IMR-90 (cell line): ENCODE data around the gene TLL1. TPM values are rescaled to one million over a fixed set of nuclear protein-coding genes. Genes with fewer than 3 reads are reported as not detected.

Experiments
- ATAC-seq: fragments of 200-7000 bp; cut with Tn5 transposase; 2 replicates; pipeline ENCODE4 v1.9.1; 2020; ENCODE audit warnings: low read depth, mild to moderate bottlenecking, moderate library complexity
- BruUV-seq: library from RNA; stranded (reverse); fragments of 400-500 nt; replicated peaks from 2 replicates; lab custom pipeline; 2021; lab: Mats Ljungman, UMichigan
- CTCF ChIA-PET: fragments of 300-600 bp; formaldehyde crosslinking; extraction: SDS; loops from one replicate; lab custom pipeline; 2021; ENCODE audit warnings: antibody characterized with exemption; lab: Yijun Ruan, JAX
- POLR2A ChIA-PET: fragments of 300-600 bp; sonication (Branson Sonifier 250); formaldehyde crosslinking; loops from one replicate; lab custom pipeline; 2022; ENCODE audit warnings: antibody characterized with exemption; ENCODE audit not compliant: unreplicated experiment; lab: Charles Lee
- DNase-seq: peaks from one replicate; pipeline ENCODE4 v3.0.0; 2013
- H2AFZ ChIP-seq: replicated peaks from 2 replicates; pipeline ENCODE3; 2013; ENCODE audit warnings: low read length, mild to moderate bottlenecking; ENCODE audit not compliant: poor library complexity
- H2AK5ac ChIP-seq: 2 replicates; pipeline ENCODE4 v1.6.1; 2013; ENCODE audit warnings: low read depth, low read length, inconsistent platforms
- H2AK9ac ChIP-seq: replicated peaks from 2 replicates; pipeline ENCODE3; 2013; ENCODE audit warnings: mild to moderate bottlenecking, low read depth, low read length, moderate library complexity; ENCODE audit not compliant: poor library complexity
- H2BK120ac ChIP-seq: 2 replicates; pipeline ENCODE4 v1.6.1; 2013; ENCODE audit warnings: low read depth, low read length, inconsistent platforms
- H2BK15ac ChIP-seq: 3 replicates; pipeline ENCODE4 v1.6.1; 2013; ENCODE audit warnings: low read depth, low read length, inconsistent platforms
- H2BK20ac ChIP-seq: 2 replicates; pipeline ENCODE4 v1.6.1; 2013; ENCODE audit warnings: low read depth, mild to moderate bottlenecking, inconsistent platforms, low read length, moderate library complexity
- H2BK5ac ChIP-seq: 2 replicates; pipeline ENCODE4 v1.6.1; 2013; ENCODE audit warnings: mild to moderate bottlenecking, low read depth, low read length, inconsistent platforms; ENCODE audit not compliant: poor library complexity, severe bottlenecking
- H3K14ac ChIP-seq: replicated peaks from 2 replicates; pipeline ENCODE4 v1.6.1; 2013; ENCODE audit warnings: low read depth, low read length, inconsistent platforms
- H3K18ac ChIP-seq: 2 replicates; pipeline ENCODE4 v1.6.1; 2013; ENCODE audit warnings: low read depth, low read length, control low read depth
- H3K23ac ChIP-seq: 2 replicates; pipeline ENCODE4 v1.6.1; 2013; ENCODE audit warnings: low read depth, low read length, inconsistent platforms
- H3K27ac ChIP-seq: 2 replicates; pipeline ENCODE4 v1.5.1; 2013; ENCODE audit warnings: mild to moderate bottlenecking, control low read depth, low read length; ENCODE audit not compliant: insufficient read depth
- H3K27me3 ChIP-seq: 2 replicates; pipeline ENCODE4 v1.6.1; 2013; ENCODE audit warnings: low read length; ENCODE audit not compliant: control insufficient read depth, insufficient read depth
- H3K36me3 ChIP-seq: 2 replicates; pipeline ENCODE4 v1.6.1; 2013; ENCODE audit warnings: low read length, mixed read lengths; ENCODE audit not compliant: control insufficient read depth, insufficient read depth
- H3K4ac ChIP-seq: 2 replicates; pipeline ENCODE4 v1.6.1; 2013; ENCODE audit warnings: low read depth, low read length, inconsistent platforms
- H3K4me1 ChIP-seq: 2 replicates; pipeline ENCODE4 v1.6.1; 2013; ENCODE audit warnings: low read length, mixed read lengths; ENCODE audit not compliant: control insufficient read depth, insufficient read depth
- H3K4me2 ChIP-seq: 2 replicates; pipeline ENCODE4 v1.6.1; 2013; ENCODE audit warnings: low read depth, mild to moderate bottlenecking, control low read depth, low read length, moderate library complexity
- H3K4me3 ChIP-seq: 2 replicates; pipeline ENCODE4 v1.5.1; 2013; ENCODE audit warnings: low read depth, mild to moderate bottlenecking, control low read depth, low read length, moderate library complexity; ENCODE audit not compliant: insufficient read depth
- H3K56ac ChIP-seq: 2 replicates; pipeline ENCODE4 v1.6.1; 2013; ENCODE audit warnings: low read length, inconsistent platforms; ENCODE audit not compliant: insufficient read depth; ENCODE audit errors: extremely low read depth
- H3K79me1 ChIP-seq, 2 experiments: 2 replicates each; pipeline ENCODE4 v1.6.1; 2013; ENCODE audit warnings: low read length in 2 of 2, inconsistent platforms in 1 of 2, low read depth in 1 of 2
- H3K9ac ChIP-seq: 2 replicates; pipeline ENCODE4 v1.6.1; 2013; ENCODE audit warnings: low read depth, low read length, control low read depth
- H3K9me1 ChIP-seq: 2 replicates; pipeline ENCODE4 v1.6.1; 2013; ENCODE audit warnings: low read length, inconsistent platforms; ENCODE audit not compliant: insufficient read depth
- H3K9me3 ChIP-seq: 2 replicates; pipeline ENCODE4 v1.6.1; 2013; ENCODE audit warnings: low read length; ENCODE audit not compliant: control insufficient read depth, insufficient read depth
- H4K20me1 ChIP-seq: 2 replicates; pipeline ENCODE4 v1.6.1; 2013; ENCODE audit warnings: low read length, inconsistent platforms; ENCODE audit not compliant: insufficient read depth
- H4K5ac ChIP-seq: 2 replicates; pipeline ENCODE4 v1.6.1; 2013; ENCODE audit warnings: mild to moderate bottlenecking, low read depth, low read length, control low read depth
- H4K8ac ChIP-seq, 2 experiments: 2 replicates each; pipeline ENCODE4 v1.6.1; 2013; ENCODE audit warnings: low read depth in 2 of 2, low read length in 2 of 2, control low read depth in 1 of 2, inconsistent platforms in 1 of 2
- H4K91ac ChIP-seq: 2 replicates; pipeline ENCODE4 v1.6.1; 2013; ENCODE audit warnings: low read depth, low read length, inconsistent platforms; ENCODE audit not compliant: insufficient read depth
- WGBS, 2 experiments: methylation state at CpG; one replicate each; pipeline versions ENCODE4 v1.1.5 to v1.1.7; 2013; ENCODE audit warnings: missing lambda C conversion rate in 2 of 2; ENCODE audit not compliant: insufficient read length in 1 of 2; ENCODE audit errors: extremely low coverage in 2 of 2; 5-methylcytosine and 5-hydroxymethylcytosine counted together
- dilution Hi-C: fragments of 300-500 bp; cut with HindIII; formaldehyde crosslinking; loops from one replicate; pipeline ENCODE4 v1.14.3; 2018; ENCODE audit warnings: low sequenced_read_pairs; ENCODE audit not compliant: unreplicated experiment
- in situ Hi-C: fragments of 300-500 bp; cut with MboI; formaldehyde crosslinking; loops from 3 replicates; pipeline ENCODE4 v1.14.3; 2019; ENCODE audit warnings: low sequenced_read_pairs, inconsistent platforms, mixed read lengths
- intact Hi-C: fragments of 100-400 bp; cut with micrococcal nuclease; formaldehyde crosslinking; loops from 2 replicates; pipeline ENCODE4 v1.10.0; 2022
- polyA plus RNA-seq, 3 experiments: library from polyadenylated mRNA; depleted of rRNA; stranded (reverse); fragments of >200 nt; gene quantifications; 2 replicates each; pipeline ENCODE4 v1.2.3, GENCODE V29; 2012; ENCODE audit warnings: low replicate concordance in 1 of 3
- total RNA-seq: library from RNA; depleted of rRNA; stranded (reverse); fragments of >200 nt; gene quantifications from 2 replicates; pipeline ENCODE4 v1.2.3, GENCODE V29; 2012
- TF ChIP-seq, protein P1 (sequence below): fragments of 150-350 bp; IDR thresholded peaks from 2 replicates; pipeline ENCODE4 v1.6.1; 2017; ENCODE audit warnings: mild to moderate bottlenecking, antibody characterized with exemption, low read length, low read depth

Gene TLL1
- total and polyA plus RNA-seq, 2 of the 4 experiments (the other 2 are of a cell fraction) = not detected

DNA sequence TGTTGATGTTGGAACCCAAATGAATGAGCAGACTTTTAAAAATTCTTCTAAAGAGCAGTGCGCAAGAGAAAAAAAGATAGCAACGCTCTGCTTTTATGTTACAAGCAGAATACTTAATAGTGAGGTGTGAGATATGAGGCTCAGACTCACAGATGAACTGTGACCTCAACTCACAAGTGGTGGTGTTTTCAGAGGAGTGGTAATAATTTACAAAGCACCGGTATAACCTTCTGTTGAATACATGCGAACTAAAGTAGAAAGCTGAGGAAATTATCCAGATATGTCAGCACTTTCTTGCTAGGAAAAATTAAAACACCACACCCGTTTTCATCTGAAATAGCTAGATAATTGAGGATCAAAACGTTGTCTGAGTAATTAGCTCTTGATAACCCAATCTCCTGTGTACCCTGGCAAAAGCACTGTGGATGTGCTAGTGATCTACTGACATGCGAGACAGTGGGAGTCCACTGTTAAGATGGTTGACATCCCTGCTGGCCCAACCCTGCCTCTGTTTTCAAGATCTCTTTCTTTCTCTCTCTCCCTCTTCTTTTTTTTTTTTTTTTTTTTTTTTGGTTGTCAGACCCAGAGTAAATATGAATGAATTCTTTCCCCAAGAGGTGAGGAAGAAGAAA is 6.9 kb upstream of the TLL1 start:
- Histone ChIP-seq H2AFZ (no peak overlapping the region), H4K20me1 (no peaks in the 10 kb centered on the region), H2BK15ac (no peak overlapping the region), H3K4ac (no peak overlapping the region), H3K4me1 (no peaks in the 10 kb centered on the region), H2AK5ac (no peak overlapping the region), H3K4me2 (no peak overlapping the region), H4K91ac (no peak overlapping the region), H3K79me1 (no peaks in the 10 kb centered on the region), H3K36me3 (no peaks in the 10 kb centered on the region), H3K27me3 (no peaks in the 10 kb centered on the region), H3K9ac (no peak overlapping the region), H3K23ac (no peak overlapping the region), H3K9me3 (peaks cover 1% of the 10 kb centered on the region; the same call in 1 of the 2 replicates), H2BK5ac (no peak overlapping the region), H2AK9ac (no peak overlapping the region), H4K5ac (no peak overlapping the region), H3K4me3 (no peak overlapping the region), H3K27ac (no peak overlapping the region), H3K9me1 (no peaks in the 10 kb centered on the region), H4K8ac (no peak overlapping the region), H3K56ac (no peak overlapping the region), H2BK120ac (no peak overlapping the region), H3K18ac (no peak overlapping the region), H3K14ac (no peak overlapping the region), H2BK20ac (no peak overlapping the region)
- TF ChIP-seq, protein P1, sequence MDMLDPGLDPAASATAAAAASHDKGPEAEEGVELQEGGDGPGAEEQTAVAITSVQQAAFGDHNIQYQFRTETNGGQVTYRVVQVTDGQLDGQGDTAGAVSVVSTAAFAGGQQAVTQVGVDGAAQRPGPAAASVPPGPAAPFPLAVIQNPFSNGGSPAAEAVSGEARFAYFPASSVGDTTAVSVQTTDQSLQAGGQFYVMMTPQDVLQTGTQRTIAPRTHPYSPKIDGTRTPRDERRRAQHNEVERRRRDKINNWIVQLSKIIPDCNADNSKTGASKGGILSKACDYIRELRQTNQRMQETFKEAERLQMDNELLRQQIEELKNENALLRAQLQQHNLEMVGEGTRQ = no peak
- DNase-seq (no peak), ATAC-seq (no peak)
- no TSS peak for BruUV-seq
- POLR2A ChIA-PET = no interaction called here
- no CpG with 5 or more reads among the region's 7 CpGs for whole genome bisulfite sequencing, 2 experiments
- CTCF ChIA-PET = no interaction called here
- intact Hi-C loops (no loop called here), in situ Hi-C loops (no loop called here), dilution Hi-C loops (no loop called here)
